Astrocyte (in vitro differentiated cells and primary cell): ENCODE data around the gene PBX1. TPM values are rescaled to one million over a fixed set of nuclear protein-coding genes. Genes with fewer than 3 reads are reported as not detected.
A peak's percentile ranks its signal among the peaks of the same experiment; 100 is the strongest.

Experiments used
- DNase-seq: peaks from one replicate; pipeline ENCODE4 v3.0.0-alpha.2; 2010; ENCODE audit warnings: low read depth
- FAIRE-seq: peaks from 2 replicates; lab custom pipeline; 2011; peaks lifted over from hg19 to GRCh38; lab: Jason Lieb, UNC
- H2AFZ ChIP-seq: 2 replicates; pipeline ENCODE4 v1.6.0; 2012; ENCODE audit warnings: low read depth, low read length, inconsistent platforms
- H3K27ac ChIP-seq: 2 replicates; pipeline ENCODE4 v1.5.1; 2011; ENCODE audit warnings: low read depth, low read length, inconsistent platforms
- H3K27me3 ChIP-seq: 2 replicates; pipeline ENCODE4 v1.6.0; 2011; ENCODE audit warnings: low read length, inconsistent platforms; ENCODE audit not compliant: insufficient read depth
- H3K36me3 ChIP-seq: 2 replicates; pipeline ENCODE4 v1.5.1; 2011; ENCODE audit warnings: low read length, inconsistent platforms; ENCODE audit not compliant: insufficient read depth
- H3K4me1 ChIP-seq: 2 replicates; pipeline ENCODE4 v1.5.1; 2011; ENCODE audit warnings: low read length, inconsistent platforms; ENCODE audit not compliant: insufficient read depth
- H3K4me2 ChIP-seq: 2 replicates; pipeline ENCODE4 v1.6.0; 2012; ENCODE audit warnings: low read length, inconsistent platforms
- H3K4me3 ChIP-seq: 2 replicates; pipeline ENCODE4 v1.5.1; 2011; ENCODE audit warnings: low read depth, mild to moderate bottlenecking, low read length, inconsistent platforms; ENCODE audit not compliant: insufficient read depth
- H3K79me2 ChIP-seq: 2 replicates; pipeline ENCODE4 v1.6.0; 2012; ENCODE audit warnings: mild to moderate bottlenecking, low read length, inconsistent platforms; ENCODE audit not compliant: insufficient read depth
- H3K9ac ChIP-seq: 2 replicates; pipeline ENCODE4 v1.6.0; 2012; ENCODE audit warnings: mild to moderate bottlenecking, low read length, inconsistent platforms
- H3K9me3 ChIP-seq: 2 replicates; pipeline ENCODE4 v1.5.1; 2012; ENCODE audit warnings: low read depth, mild to moderate bottlenecking, low read length, inconsistent platforms; ENCODE audit not compliant: insufficient read depth
- H4K20me1 ChIP-seq: 2 replicates; pipeline ENCODE4 v1.6.0; 2012; ENCODE audit warnings: low read length, inconsistent platforms; ENCODE audit not compliant: insufficient read depth
- H3K27ac Mint-ChIP-seq: one replicate; pipeline ENCODE4 v1.8.0; 2021; ENCODE audit warnings: mild to moderate bottlenecking, mixed read lengths; ENCODE audit not compliant: unreplicated experiment
- H3K27me3 Mint-ChIP-seq: one replicate; pipeline ENCODE4 v1.8.0; 2021; ENCODE audit warnings: low read depth, mixed read lengths; ENCODE audit not compliant: unreplicated experiment
- H3K36me3 Mint-ChIP-seq: one replicate; pipeline ENCODE4 v1.8.0; 2021; ENCODE audit warnings: low read depth, mixed read lengths; ENCODE audit not compliant: unreplicated experiment
- H3K4me1 Mint-ChIP-seq: one replicate; pipeline ENCODE4 v1.8.0; 2021; ENCODE audit warnings: low read depth, mixed read lengths; ENCODE audit not compliant: unreplicated experiment
- H3K4me3 Mint-ChIP-seq: one replicate; pipeline ENCODE4 v1.8.0; 2021; ENCODE audit warnings: mild to moderate bottlenecking, moderate library complexity, mixed read lengths; ENCODE audit not compliant: unreplicated experiment
- H3K9me3 Mint-ChIP-seq: one replicate; pipeline ENCODE4 v1.8.0; 2021; ENCODE audit warnings: mild to moderate bottlenecking, mixed read lengths; ENCODE audit not compliant: unreplicated experiment
- EZH2 ChIP-seq: IDR thresholded peaks from 2 replicates; pipeline ENCODE4 v1.6.1; 2012; ENCODE audit warnings: mild to moderate bottlenecking, low read length, inconsistent platforms; ENCODE audit not compliant: insufficient read depth
- total RNA-seq: library from RNA; stranded (reverse); gene quantifications from 2 replicates; pipeline ENCODE4 v1.2.1, GENCODE V29; 2021
- TF ChIP-seq, protein P1 (sequence below): IDR thresholded peaks from 2 replicates; pipeline ENCODE4 v1.5.1; 2011; ENCODE audit warnings: low read depth, mild to moderate bottlenecking, inconsistent platforms, low read length, moderate library complexity; ENCODE audit not compliant: insufficient read depth

PBX1 gene
- total RNA-seq, 1 donor from 2014 or later, result 37.2 TPM

DNA sequence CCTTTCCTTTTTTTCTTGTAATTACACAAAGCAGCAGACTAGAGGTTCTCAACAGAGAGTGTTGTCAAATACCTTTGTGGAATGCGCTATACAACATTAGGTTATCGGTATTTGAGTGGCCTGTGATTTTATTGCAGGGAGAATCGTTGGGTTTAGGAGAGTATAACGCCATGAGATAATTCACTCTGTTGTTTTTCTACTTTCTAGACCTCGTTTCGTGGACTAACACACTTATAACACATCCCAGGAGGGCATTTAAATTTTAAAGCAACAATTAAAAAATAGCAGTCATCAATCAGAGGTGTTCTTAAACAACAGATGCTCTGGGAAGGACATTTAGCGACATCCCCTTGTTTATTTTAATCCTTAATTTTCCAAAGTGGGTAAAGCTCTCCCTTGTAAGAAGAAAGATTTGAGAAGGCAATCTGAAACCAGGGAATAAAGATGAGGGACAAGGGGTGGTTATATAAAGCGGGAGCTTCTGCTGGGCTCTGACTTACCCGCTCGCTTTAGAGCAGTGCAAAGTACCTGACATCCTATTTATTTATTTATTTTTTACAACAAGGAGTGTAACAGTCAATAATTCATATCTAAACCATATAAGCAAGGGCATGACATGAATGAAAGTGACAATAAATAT lies 4.9 kb downstream of the PBX1 start:
- Histone ChIP-seq H3K9ac (peak overlapping the region; percentile 24), H3K4me2 (peak overlapping the region; percentile 94), H3K36me3 (no peaks in the 10 kb centered on the region), H3K4me3 (peak overlapping the region; percentile 25), H3K9me3 (no peaks in the 10 kb centered on the region), H3K4me1 (peaks cover 3% of the 10 kb centered on the region), H3K79me2 (peaks cover 76% of the 10 kb centered on the region), H3K27me3 (no peaks in the 10 kb centered on the region), H4K20me1 (no peaks in the 10 kb centered on the region), H3K27ac (no peak overlapping the region), H2AFZ (no peak overlapping the region)
- Mint-ChIP-seq H3K9me3 (no peaks in the 10 kb centered on the region), H3K36me3 (peaks cover 3% of the 10 kb centered on the region), H3K27me3 (no peaks in the 10 kb centered on the region), H3K4me3 (no peak overlapping the region), H3K27ac (no peak overlapping the region), H3K4me1 (peaks cover 17% of the 10 kb centered on the region)
- DNase-seq (no peak), FAIRE-seq (no peak)
- TF ChIP-seq, protein P1, sequence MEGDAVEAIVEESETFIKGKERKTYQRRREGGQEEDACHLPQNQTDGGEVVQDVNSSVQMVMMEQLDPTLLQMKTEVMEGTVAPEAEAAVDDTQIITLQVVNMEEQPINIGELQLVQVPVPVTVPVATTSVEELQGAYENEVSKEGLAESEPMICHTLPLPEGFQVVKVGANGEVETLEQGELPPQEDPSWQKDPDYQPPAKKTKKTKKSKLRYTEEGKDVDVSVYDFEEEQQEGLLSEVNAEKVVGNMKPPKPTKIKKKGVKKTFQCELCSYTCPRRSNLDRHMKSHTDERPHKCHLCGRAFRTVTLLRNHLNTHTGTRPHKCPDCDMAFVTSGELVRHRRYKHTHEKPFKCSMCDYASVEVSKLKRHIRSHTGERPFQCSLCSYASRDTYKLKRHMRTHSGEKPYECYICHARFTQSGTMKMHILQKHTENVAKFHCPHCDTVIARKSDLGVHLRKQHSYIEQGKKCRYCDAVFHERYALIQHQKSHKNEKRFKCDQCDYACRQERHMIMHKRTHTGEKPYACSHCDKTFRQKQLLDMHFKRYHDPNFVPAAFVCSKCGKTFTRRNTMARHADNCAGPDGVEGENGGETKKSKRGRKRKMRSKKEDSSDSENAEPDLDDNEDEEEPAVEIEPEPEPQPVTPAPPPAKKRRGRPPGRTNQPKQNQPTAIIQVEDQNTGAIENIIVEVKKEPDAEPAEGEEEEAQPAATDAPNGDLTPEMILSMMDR, result no peak
- TF ChIP-seq EZH2, result no peak

GRCh38 chr1:164564378-164564777 lies 5.4 kb downstream of the PBX1 start:
- Histone ChIP-seq H3K79me2 (peaks cover 76% of the 10 kb centered on the region), H4K20me1 (no peaks in the 10 kb centered on the region), H3K36me3 (no peaks in the 10 kb centered on the region), H3K4me3 (no peak overlapping the region), H2AFZ (no peak overlapping the region), H3K4me2 (peak overlapping the region; percentile 94), H3K27me3 (no peaks in the 10 kb centered on the region), H3K27ac (no peak overlapping the region), H3K9me3 (no peaks in the 10 kb centered on the region), H3K9ac (no peak overlapping the region), H3K4me1 (peaks cover 3% of the 10 kb centered on the region)
- H3K9me3 Mint-ChIP-seq, result no peaks in the 10 kb centered on the region
- no peak overlapping the region for H3K27ac Mint-ChIP-seq
- DNase-seq (no peak), FAIRE-seq (no peak)
- peaks cover 3% of the 10 kb centered on the region for H3K36me3 Mint-ChIP-seq
- TF ChIP-seq, protein P1, result no peak
- no peak for TF ChIP-seq EZH2
- no peak overlapping the region for H3K4me3 Mint-ChIP-seq
- H3K27me3 Mint-ChIP-seq, result no peaks in the 10 kb centered on the region
- H3K4me1 Mint-ChIP-seq, result peaks cover 17% of the 10 kb centered on the region

GRCh38 chr1:164565357-164565756 lies 6.4 kb downstream of the PBX1 start:
- H4K20me1 ChIP-seq, result no peaks in the 10 kb centered on the region
- peak overlapping the region; percentile 5 for H3K4me2 ChIP-seq
- peaks cover 17% of the 10 kb centered on the region for H3K4me1 Mint-ChIP-seq
- no peak overlapping the region for H3K4me3 ChIP-seq
- TF ChIP-seq, protein P1, result no peak
- TF ChIP-seq EZH2, result no peak
- H3K9me3 ChIP-seq, result no peaks in the 10 kb centered on the region
- H3K9me3 Mint-ChIP-seq, result no peaks in the 10 kb centered on the region
- H2AFZ ChIP-seq, result no peak overlapping the region
- H3K9ac ChIP-seq, result no peak overlapping the region
- no peak overlapping the region for H3K27ac Mint-ChIP-seq
- H3K4me3 Mint-ChIP-seq, result no peak overlapping the region
- H3K79me2 ChIP-seq, result peaks cover 71% of the 10 kb centered on the region
- H3K4me1 ChIP-seq, result peaks cover 3% of the 10 kb centered on the region
- peak; percentile 52 for DNase-seq
- no peak for FAIRE-seq
- H3K36me3 Mint-ChIP-seq, result peaks cover 10% of the 10 kb centered on the region
- H3K27me3 ChIP-seq, result no peaks in the 10 kb centered on the region
- no peaks in the 10 kb centered on the region for H3K36me3 ChIP-seq
- no peak overlapping the region for H3K27ac ChIP-seq
- no peaks in the 10 kb centered on the region for H3K27me3 Mint-ChIP-seq
